Karpas-422 (cell line): Measurements from ENCODE around the gene KAZN. TPM values are rescaled to one million over a fixed set of nuclear protein-coding genes. Genes with fewer than 3 reads are reported as not detected.

Experiments
- DNase-seq: peaks from one replicate; pipeline ENCODE4 v3.0.0-alpha.2; 2015
- H2AFZ ChIP-seq: fragments of 200-600 bp; sonication (generic); 2 replicates; pipeline ENCODE4 v1.6.1; 2014; ENCODE audit warnings: antibody characterized with exemption, low read length, mixed read lengths
- H3K27ac ChIP-seq: fragments of 200-600 bp; sonication (generic); 2 replicates; pipeline ENCODE4 v1.5.1; 2014; ENCODE audit warnings: mild to moderate bottlenecking, low read length, moderate library complexity
- H3K27me3 ChIP-seq: fragments of 200-600 bp; sonication (generic); 2 replicates; pipeline ENCODE4 v1.6.1; 2014; ENCODE audit warnings: low read length, mixed read lengths
- H3K36me3 ChIP-seq: fragments of 200-600 bp; sonication (generic); 2 replicates; pipeline ENCODE4 v1.6.1; 2014; ENCODE audit warnings: low read length, mixed read lengths; ENCODE audit not compliant: insufficient read depth
- H3K4me1 ChIP-seq: fragments of 200-600 bp; sonication (generic); 2 replicates; pipeline ENCODE4 v1.6.1; 2014; ENCODE audit warnings: mild to moderate bottlenecking, low read length, mixed read lengths
- H3K4me2 ChIP-seq: fragments of 200-600 bp; sonication (generic); 2 replicates; pipeline ENCODE4 v1.6.1; 2014; ENCODE audit warnings: low read length, low read depth, mild to moderate bottlenecking; ENCODE audit not compliant: poor library complexity, severe bottlenecking
- H3K4me3 ChIP-seq: fragments of 200-600 bp; sonication (generic); 2 replicates; pipeline ENCODE4 v1.5.1; 2014; ENCODE audit warnings: mild to moderate bottlenecking, antibody characterized with exemption, low read length, mixed read lengths
- H3K79me2 ChIP-seq: fragments of 200-600 bp; sonication (generic); 2 replicates; pipeline ENCODE4 v1.6.1; 2014; ENCODE audit warnings: mild to moderate bottlenecking, low read length, mixed read lengths
- H3K9ac ChIP-seq: fragments of 200-600 bp; sonication (generic); 2 replicates; pipeline ENCODE4 v1.6.0; 2014; ENCODE audit warnings: low read length
- H3K9me2 ChIP-seq: fragments of 200-600 bp; sonication (generic), shearing (Covaris generic); replicated peaks from 2 replicates; pipeline ENCODE4 v1.6.0; 2014; ENCODE audit warnings: mild to moderate bottlenecking, low read length, moderate library complexity; ENCODE audit not compliant: insufficient read depth
- H3K9me3 ChIP-seq: fragments of 300-700, 200-600 bp; sonication (generic); 2 replicates; pipeline ENCODE4 v1.6.1; 2014; ENCODE audit warnings: low read length, mixed read lengths
- H4K20me1 ChIP-seq: fragments of 200-600 bp; sonication (generic); 2 replicates; pipeline ENCODE4 v1.6.1; 2014; ENCODE audit warnings: mild to moderate bottlenecking, antibody characterized with exemption, low read length, low read depth; ENCODE audit not compliant: insufficient read depth
- total RNA-seq: library from RNA; depleted of rRNA; stranded (reverse); fragments of >200 nt; shearing (Covaris generic); gene quantifications from 2 replicates; pipeline ENCODE4 v1.2.3, GENCODE V29; 2014; ENCODE audit warnings: low replicate concordance

KAZN gene
- total RNA-seq, 1 experiment from 2014 or later = not detected

- H3K4me2 ChIP-seq = no peak overlapping the region
- no peaks in the 10 kb centered on the region for H3K9me2 ChIP-seq
- no peak overlapping the region for H3K9ac ChIP-seq
- H3K4me1 ChIP-seq = no peaks in the 10 kb centered on the region
- DNase-seq = no peak
- no peaks in the 10 kb centered on the region for H3K36me3 ChIP-seq
- H3K4me3 ChIP-seq = no peak overlapping the region
- H2AFZ ChIP-seq = no peak overlapping the region
- no peaks in the 10 kb centered on the region for H3K9me3 ChIP-seq
- no peak overlapping the region for H3K27ac ChIP-seq
- no peaks in the 10 kb centered on the region for H4K20me1 ChIP-seq
- H3K79me2 ChIP-seq = no peaks in the 10 kb centered on the region
- H3K27me3 ChIP-seq = no peaks in the 10 kb centered on the region
These were observed 511.8 kb downstream of the KAZN start for GRCh38 chr1:15110128-15110866.

- no peak overlapping the region for H3K27ac ChIP-seq
- no peak overlapping the region for H3K4me3 ChIP-seq
- no peaks in the 10 kb centered on the region for H4K20me1 ChIP-seq
- no peaks in the 10 kb centered on the region for H3K9me2 ChIP-seq
- no peaks in the 10 kb centered on the region for H3K4me1 ChIP-seq
- H3K9ac ChIP-seq = no peak overlapping the region
- no peak overlapping the region for H3K4me2 ChIP-seq
- H3K27me3 ChIP-seq = no peaks in the 10 kb centered on the region
- no peak overlapping the region for H2AFZ ChIP-seq
- no peaks in the 10 kb centered on the region for H3K36me3 ChIP-seq
- no peak for DNase-seq
- H3K9me3 ChIP-seq = no peaks in the 10 kb centered on the region
- H3K79me2 ChIP-seq = no peaks in the 10 kb centered on the region
These were observed 512.4 kb downstream of the KAZN start for GRCh38 chr1:15110867-15111230.

- Histone ChIP-seq H3K4me2 (no peak overlapping the region), H3K4me3 (no peak overlapping the region), H3K9ac (no peak overlapping the region), H2AFZ (no peak overlapping the region), H3K4me1 (no peaks in the 10 kb centered on the region), H3K9me2 (no peaks in the 10 kb centered on the region), H3K9me3 (no peaks in the 10 kb centered on the region), H3K27ac (no peak overlapping the region), H3K27me3 (no peaks in the 10 kb centered on the region), H3K79me2 (no peaks in the 10 kb centered on the region), H3K36me3 (no peaks in the 10 kb centered on the region), H4K20me1 (no peaks in the 10 kb centered on the region)
- DNase-seq = no peak
These were observed 514.7 kb downstream of the KAZN start for GRCh38 chr1:15113146-15113545.

GRCh38 chr1:15114884-15115283, 516.4 kb downstream of the KAZN start:
- H2AFZ ChIP-seq = no peak overlapping the region
- no peaks in the 10 kb centered on the region for H3K79me2 ChIP-seq
- H3K4me3 ChIP-seq = no peak overlapping the region
- no peak overlapping the region for H3K27ac ChIP-seq
- H3K27me3 ChIP-seq = no peaks in the 10 kb centered on the region
- H3K9ac ChIP-seq = no peak overlapping the region
- no peaks in the 10 kb centered on the region for H3K36me3 ChIP-seq
- no peak for DNase-seq
- no peaks in the 10 kb centered on the region for H3K9me2 ChIP-seq
- H4K20me1 ChIP-seq = no peaks in the 10 kb centered on the region
- no peaks in the 10 kb centered on the region for H3K4me1 ChIP-seq
- no peak overlapping the region for H3K4me2 ChIP-seq
- no peaks in the 10 kb centered on the region for H3K9me3 ChIP-seq

- H3K27me3 ChIP-seq = no peaks in the 10 kb centered on the region
- H4K20me1 ChIP-seq = no peaks in the 10 kb centered on the region
- H3K9me2 ChIP-seq = no peaks in the 10 kb centered on the region
- H3K79me2 ChIP-seq = no peaks in the 10 kb centered on the region
- no peak overlapping the region for H3K27ac ChIP-seq
- H3K4me2 ChIP-seq = no peak overlapping the region
- no peak for DNase-seq
- no peak overlapping the region for H2AFZ ChIP-seq
- H3K4me1 ChIP-seq = no peaks in the 10 kb centered on the region
- no peak overlapping the region for H3K9ac ChIP-seq
- H3K4me3 ChIP-seq = no peak overlapping the region
- no peaks in the 10 kb centered on the region for H3K9me3 ChIP-seq
- no peaks in the 10 kb centered on the region for H3K36me3 ChIP-seq
These were observed 517.3 kb downstream of the KAZN start for GRCh38 chr1:15115542-15116330.

GRCh38 chr1:15116966-15117365, 518.5 kb downstream of the KAZN start:
- no peaks in the 10 kb centered on the region for H3K27me3 ChIP-seq
- no peak overlapping the region for H3K27ac ChIP-seq
- no peak overlapping the region for H3K9ac ChIP-seq
- H3K9me2 ChIP-seq = no peaks in the 10 kb centered on the region
- no peak overlapping the region for H2AFZ ChIP-seq
- H3K4me3 ChIP-seq = no peak overlapping the region
- no peak for DNase-seq
- H3K4me1 ChIP-seq = no peaks in the 10 kb centered on the region
- H3K9me3 ChIP-seq = no peaks in the 10 kb centered on the region
- no peak overlapping the region for H3K4me2 ChIP-seq
- H3K79me2 ChIP-seq = no peaks in the 10 kb centered on the region
- no peaks in the 10 kb centered on the region for H4K20me1 ChIP-seq
- H3K36me3 ChIP-seq = no peaks in the 10 kb centered on the region

- no peak for DNase-seq
- Histone ChIP-seq H2AFZ (no peak overlapping the region), H3K27me3 (no peaks in the 10 kb centered on the region), H3K36me3 (no peaks in the 10 kb centered on the region), H3K27ac (no peak overlapping the region), H3K4me1 (no peaks in the 10 kb centered on the region), H3K4me2 (no peak overlapping the region), H3K9me3 (no peaks in the 10 kb centered on the region), H3K79me2 (no peaks in the 10 kb centered on the region), H4K20me1 (no peaks in the 10 kb centered on the region), H3K9me2 (no peaks in the 10 kb centered on the region), H3K9ac (no peak overlapping the region), H3K4me3 (no peak overlapping the region)
These were observed 519.3 kb downstream of the KAZN start for GRCh38 chr1:15117671-15118325.

- Histone ChIP-seq H3K9me2 (no peaks in the 10 kb centered on the region), H3K4me2 (no peak overlapping the region), H3K79me2 (no peaks in the 10 kb centered on the region), H3K4me3 (no peak overlapping the region), H3K9ac (no peak overlapping the region), H3K4me1 (no peaks in the 10 kb centered on the region), H3K9me3 (no peaks in the 10 kb centered on the region), H2AFZ (no peak overlapping the region), H3K27me3 (no peaks in the 10 kb centered on the region), H3K27ac (no peak overlapping the region), H3K36me3 (no peaks in the 10 kb centered on the region), H4K20me1 (no peaks in the 10 kb centered on the region)
- no peak for DNase-seq
These were observed 520.1 kb downstream of the KAZN start for GRCh38 chr1:15118579-15118978.
